GM13977 (cell line): ENCODE data around the gene GCH1.
"Not testable (repeated sequence)": the region's sequence is repeated elsewhere in the genome, so short reads cannot be mapped to it uniquely, and the experiment has no call there.

ENCODE experiments used
- DNase-seq: peaks from one replicate; pipeline ENCODE4 v3.0.0; 2012; ENCODE audit warnings: low spot score
- in situ Hi-C: fragments of 300-500 bp; cut with MboI; formaldehyde crosslinking; loops from one replicate; pipeline ENCODE4 v1.12.0; 2022; ENCODE audit warnings: low sequenced_read_pairs, low pct_unique_long_range_greater_than_20kb, mixed read lengths, inconsistent platforms; ENCODE audit not compliant: unreplicated experiment
- TF ChIP-seq, protein P1 (sequence below): IDR thresholded peaks from 2 replicates; pipeline ENCODE4 v1.5.1; 2012; ENCODE audit warnings: mild to moderate bottlenecking, control low read depth; ENCODE audit not compliant: insufficient read depth; ENCODE audit errors: extremely low read depth, missing control alignments

GCH1 gene

DNA sequence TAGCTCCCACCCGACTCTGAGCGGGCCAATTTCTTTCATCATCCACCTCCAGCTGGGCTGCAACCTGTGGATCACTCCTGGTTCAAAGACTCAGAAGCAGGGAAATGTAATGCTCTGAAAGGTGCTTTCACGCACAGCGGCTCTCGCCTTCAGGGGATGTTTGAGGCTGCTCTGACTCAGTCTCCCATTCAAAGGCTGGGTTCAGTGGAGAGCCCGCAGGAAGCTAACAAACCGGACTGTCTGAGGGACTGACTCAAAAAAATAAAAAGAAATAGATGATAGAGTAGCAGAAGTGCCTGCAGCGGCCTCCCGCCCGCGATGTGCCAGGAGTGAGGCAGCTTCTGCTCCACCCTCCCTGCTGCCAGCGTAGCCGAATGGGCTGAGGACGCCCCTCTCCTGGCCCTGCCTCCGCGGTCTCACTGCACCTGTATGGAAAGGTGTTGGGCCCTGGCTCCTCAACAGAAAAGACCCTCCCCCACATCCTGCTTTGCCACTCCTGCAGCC is 98.0 kb downstream of the GCH1 start:
- TF ChIP-seq, protein P1, sequence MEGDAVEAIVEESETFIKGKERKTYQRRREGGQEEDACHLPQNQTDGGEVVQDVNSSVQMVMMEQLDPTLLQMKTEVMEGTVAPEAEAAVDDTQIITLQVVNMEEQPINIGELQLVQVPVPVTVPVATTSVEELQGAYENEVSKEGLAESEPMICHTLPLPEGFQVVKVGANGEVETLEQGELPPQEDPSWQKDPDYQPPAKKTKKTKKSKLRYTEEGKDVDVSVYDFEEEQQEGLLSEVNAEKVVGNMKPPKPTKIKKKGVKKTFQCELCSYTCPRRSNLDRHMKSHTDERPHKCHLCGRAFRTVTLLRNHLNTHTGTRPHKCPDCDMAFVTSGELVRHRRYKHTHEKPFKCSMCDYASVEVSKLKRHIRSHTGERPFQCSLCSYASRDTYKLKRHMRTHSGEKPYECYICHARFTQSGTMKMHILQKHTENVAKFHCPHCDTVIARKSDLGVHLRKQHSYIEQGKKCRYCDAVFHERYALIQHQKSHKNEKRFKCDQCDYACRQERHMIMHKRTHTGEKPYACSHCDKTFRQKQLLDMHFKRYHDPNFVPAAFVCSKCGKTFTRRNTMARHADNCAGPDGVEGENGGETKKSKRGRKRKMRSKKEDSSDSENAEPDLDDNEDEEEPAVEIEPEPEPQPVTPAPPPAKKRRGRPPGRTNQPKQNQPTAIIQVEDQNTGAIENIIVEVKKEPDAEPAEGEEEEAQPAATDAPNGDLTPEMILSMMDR, result no peak
- DNase-seq, result no peak
- in situ Hi-C loops, result no loop called here

DNA sequence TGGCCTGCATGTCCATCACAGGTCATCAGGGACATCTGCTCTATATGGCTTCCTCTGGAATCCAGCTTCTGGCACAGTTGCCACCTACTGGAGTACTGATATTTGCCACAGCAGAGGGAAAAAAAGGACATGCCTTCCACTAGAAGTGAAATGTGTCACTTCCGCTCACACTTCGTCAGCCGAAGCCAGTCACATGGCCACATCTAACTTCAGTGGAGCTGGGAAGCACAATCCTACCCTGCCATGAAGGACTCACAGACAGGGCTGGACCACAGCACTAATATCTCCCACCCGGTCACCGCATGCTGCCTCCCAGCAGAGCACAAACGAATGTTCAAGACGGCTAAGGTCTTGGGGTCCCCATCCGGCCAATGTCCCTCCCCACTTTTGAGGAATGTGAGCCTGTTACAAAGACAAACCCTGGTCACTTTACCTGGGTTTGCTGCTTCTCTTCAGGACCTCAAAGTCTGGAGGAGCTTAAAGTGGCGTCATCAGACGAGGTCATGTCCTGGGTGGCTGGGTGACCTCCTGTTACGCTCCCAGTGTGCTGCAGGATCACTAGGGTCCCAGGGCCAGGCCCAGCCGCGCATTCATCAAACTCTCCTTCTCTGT is 98.6 kb downstream of the GCH1 start:
- no peak for DNase-seq
- in situ Hi-C loops, result no loop called here
- TF ChIP-seq, protein P1, result no peak

DNA sequence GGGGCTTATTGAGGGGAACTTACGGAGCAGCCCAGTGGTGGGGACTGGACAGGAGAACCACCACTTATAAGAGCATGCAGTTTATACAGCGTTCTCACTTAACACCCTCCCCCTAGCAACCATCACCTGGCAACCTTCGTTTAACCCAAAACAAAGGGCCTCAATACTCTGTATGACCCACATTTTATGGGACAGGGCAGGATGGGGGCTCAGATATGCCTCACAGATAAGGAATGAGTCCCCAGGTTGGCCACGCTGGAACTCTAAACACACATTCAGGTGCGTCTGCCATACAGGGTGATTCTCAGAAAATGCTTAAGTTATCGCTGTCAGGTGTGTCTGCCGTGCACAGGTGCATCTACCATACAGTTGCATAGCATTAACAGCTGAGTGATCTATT is 99.2 kb downstream of the GCH1 start:
- in situ Hi-C loops, result no loop called here
- TF ChIP-seq, protein P1, result no peak
- DNase-seq, result no peak

DNA sequence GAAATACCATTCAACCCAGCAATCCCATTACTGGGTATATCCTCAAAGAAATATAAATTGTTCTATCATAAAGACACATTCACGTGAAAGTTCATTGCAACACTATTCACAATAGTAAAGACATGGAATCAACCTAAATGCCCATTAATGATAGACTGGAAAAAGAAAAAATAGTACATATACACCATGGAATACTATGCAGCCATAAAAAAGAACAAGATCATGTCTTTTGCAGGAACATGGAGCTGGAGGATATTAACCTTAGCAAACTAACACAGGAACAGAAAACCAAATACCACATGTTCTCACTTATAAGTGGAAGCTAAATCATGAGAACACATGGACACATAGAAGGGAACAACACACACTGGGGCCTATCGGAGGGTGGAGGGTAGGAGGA is 101.1 kb downstream of the GCH1 start:
- in situ Hi-C loops, DNase-seq: not testable (repeated sequence)

DNA sequence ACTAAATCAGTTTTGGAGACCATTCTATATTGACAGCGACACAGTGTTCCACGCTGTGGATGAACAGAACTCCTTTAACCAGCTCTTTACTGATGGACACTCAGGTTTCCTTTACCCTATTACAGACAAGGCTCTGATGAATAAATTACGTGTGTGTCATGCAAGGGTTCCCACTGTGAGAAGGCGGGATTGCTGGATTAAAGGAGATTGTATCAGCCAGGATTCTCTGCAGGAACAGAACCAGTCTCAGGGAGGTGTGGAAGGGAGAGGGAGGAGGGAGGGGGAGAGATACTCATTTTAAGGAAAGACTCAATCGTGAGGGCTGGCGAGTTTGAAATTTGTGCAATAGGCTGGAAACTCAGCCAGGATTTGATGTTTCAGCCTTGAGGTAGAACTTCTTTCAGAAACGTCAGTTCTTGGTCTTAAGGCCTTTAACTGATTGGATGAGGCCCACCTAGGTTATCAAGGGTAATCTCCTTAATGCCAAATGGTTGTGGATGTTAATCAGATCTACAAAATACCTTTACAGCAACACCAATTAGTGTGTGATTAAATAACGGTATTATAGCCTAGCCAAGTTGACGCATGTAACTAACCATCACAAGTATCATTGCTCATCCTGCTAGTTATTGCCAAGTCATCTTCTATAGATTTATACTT is 104.0 kb downstream of the GCH1 start:
- in situ Hi-C loops, result no loop called here
- TF ChIP-seq, protein P1, result no peak
- no peak for DNase-seq

DNA sequence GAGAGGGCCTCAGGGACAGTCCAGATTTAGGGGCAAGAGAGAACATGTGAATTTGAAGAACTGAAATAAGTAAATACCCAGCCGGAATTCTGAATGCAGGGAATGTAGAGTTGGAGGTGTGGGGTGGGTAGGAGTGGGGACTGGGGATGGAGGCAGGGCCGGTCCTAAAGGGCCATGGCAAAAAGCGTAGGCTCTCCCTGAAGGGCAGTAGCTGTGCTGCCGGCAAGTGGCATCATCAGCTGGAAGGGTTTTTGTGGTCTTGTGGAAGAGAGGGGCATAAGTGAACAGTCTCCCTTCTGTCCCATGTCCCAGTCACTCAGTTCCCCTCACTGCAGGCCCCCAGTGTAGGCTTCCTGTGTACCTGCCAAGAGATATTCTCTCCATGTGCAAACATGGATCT is 104.6 kb downstream of the GCH1 start:
- in situ Hi-C loops, result no loop called here
- TF ChIP-seq, protein P1, result no peak
- no peak for DNase-seq

DNA sequence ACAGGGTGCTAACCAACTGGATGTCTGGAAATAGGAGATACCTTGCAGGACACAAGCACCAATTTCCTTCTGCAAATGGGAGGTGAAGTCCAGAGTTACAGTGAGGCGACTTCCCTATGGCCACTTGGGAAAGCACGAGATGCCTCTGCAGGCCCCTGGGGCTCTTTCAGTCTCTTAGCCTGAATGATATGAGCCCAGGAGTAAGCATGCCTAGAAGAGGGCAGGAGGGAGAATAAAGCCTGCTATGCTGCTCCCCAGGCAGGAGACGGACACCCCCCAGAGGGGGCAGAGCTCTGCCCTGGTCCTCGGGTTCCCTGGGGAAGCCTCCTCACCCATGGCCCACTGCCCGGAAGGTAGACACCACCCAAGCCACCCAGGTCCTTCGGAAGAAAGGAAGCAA is 105.1 kb downstream of the GCH1 start:
- in situ Hi-C loops, result no loop called here
- no peak for DNase-seq
- TF ChIP-seq, protein P1, result no peak
